G401.6 (cell line): Measurements from ENCODE around the gene KIF4B.
A peak's percentile ranks its signal among the peaks of the same experiment; 100 is the strongest.
"Not testable (repeated sequence)": the region's sequence is repeated elsewhere in the genome, so short reads cannot be mapped to it uniquely, and the experiment has no call there.

Source experiments
- FAIRE-seq: peaks from 2 replicates; lab custom pipeline; 2012; peaks lifted over from hg19 to GRCh38; lab: Jason Lieb, UNC

Gene KIF4B

DNA sequence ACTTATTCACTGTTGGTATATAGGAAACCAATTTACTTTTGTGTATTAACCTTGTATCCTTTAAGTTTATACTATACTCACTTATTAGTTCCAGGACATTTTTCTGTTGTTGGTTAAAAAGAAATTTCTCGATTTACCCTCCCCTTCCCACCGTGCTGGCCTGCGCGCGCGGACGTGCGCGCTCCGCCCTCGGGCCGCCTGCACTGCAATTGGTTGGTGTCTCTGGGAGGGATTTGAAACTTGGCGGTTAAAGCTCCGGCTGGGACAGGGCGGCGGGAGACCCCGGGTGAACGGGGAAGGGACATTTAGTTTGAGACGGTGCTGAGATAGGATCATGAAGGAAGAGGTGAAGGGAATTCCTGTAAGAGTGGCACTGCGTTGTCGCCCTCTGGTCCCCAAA, at the start of gene KIF4B:
Gene KIF4B (plus strand): TSS at position 230 of the 400 bp plus-strand sequence. CDS start 105 bp downstream, at position 335.
- no peak for FAIRE-seq

GRCh38 chr5:154966081-154966841, 47.3 kb upstream of the KIF4B start:
- FAIRE-seq = no peak

DNA sequence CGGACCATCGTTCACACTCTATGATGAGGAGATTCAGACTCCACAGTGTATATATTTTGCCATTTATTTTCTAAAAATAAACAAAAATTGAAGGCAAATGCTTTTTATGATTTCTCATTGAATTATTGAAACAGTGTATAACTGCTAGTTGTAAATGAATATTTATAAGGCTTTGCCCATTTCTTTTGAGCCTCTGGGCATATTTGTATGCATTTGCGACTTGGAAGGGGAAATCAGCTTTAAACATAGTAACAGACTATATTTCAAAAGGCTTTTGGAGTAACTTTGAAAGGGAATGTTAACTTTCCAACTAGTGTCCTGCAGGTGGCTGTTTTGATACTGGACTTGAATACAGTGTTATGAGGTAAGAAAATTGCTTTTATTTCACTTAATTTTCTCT, 46.7 kb upstream of the KIF4B start:
- FAIRE-seq = no peak

DNA sequence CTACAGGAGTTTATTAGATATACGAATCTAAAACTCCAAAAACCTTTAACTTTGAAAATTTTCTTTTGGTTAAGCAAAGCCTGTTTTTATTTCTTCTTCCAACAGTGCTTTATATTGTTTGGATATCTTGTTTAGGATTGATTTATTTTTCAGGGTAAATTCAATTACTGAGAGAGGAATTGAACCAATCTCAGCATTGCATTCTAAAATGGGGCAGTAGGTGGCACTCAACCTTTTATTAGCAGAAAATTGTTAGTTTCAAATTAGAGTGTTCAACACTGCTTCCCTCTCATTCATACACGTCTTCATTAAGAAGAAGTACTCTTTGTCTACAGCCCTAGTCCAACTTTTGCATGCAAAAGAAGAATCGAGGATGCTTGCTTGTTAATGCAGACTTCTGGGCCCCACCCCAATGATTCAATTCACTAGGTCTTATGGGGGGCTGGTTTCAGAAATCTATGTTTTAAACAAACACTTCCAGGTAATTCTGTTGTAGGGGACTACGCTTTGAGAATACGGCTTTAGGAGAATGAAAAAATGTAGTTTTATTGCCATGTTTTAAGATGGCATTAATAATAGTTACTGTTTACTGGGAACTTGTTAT, 46.0 kb upstream of the KIF4B start:
- FAIRE-seq = peak; percentile 79

DNA sequence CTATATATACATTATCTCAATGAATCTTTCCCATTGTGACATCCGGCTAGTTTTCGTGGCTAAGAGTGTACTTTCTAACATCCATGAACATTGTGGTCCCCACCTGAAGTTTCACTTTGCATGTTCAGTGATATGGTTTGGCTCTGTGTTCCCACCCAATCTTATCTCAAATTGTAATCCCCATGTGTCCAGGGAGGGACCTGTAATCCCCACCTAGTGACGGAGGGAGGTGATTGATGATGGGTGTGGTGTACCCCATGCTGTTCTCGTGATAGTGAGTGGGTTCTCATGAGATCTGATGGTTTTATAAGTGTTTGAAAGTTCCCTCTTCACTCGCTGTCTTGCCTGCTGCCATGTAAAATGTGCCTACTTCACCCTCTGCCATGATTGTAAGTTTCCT, 44.6 kb upstream of the KIF4B start:
- FAIRE-seq = no peak

DNA sequence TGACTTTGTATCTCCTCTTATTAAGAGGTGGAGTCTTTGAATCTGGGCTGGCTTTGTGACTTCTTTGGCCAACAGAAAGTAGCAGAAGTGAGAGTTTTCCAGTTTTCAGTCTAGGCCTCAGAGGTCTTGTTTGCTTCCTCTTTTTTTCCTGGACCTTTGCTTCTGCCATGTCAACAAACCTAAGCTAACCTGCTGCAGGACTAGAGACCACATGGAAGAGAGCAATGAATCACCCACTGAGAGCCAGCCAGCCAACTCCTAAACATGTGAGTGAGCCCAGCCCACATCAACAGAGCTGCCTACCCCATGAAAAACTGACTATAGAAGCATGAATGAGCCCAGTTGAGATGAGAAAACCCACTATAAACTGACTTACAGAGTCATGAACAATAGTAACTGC, 42.8 kb upstream of the KIF4B start:
- FAIRE-seq = no peak

- no peak for FAIRE-seq
Measured at GRCh38 chr5:154971501-154971900, 42.1 kb upstream of the KIF4B start.

DNA sequence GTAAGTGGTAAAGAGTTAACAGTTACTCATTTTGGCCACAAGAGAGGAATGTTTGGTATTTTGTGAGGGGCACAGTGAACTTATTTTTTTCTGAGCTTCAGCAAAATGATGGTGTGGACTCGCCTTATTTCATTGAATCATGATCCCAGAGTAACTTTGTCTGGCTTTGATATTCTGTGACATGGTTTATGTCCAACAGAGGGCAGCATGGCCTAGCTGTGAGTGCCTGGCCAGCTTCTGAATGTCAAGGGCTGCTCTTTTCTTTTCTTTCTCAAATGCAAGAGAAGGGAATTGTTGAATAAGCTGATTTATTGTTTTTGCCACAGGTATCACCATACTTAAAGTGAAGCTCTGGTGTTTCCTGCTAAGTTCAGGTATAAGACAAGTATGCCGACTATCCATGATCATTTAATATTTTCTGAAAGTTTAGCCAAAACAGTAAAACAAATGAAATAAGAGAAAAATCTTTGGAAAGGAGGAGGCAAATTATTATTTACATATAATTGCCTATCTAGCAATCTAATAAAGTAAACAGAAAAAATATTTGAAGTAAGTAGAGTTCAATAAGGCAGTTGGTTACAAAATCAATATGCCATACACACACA, 41.0 kb upstream of the KIF4B start:
- no peak for FAIRE-seq

GRCh38 chr5:154976082-154976481, 37.5 kb upstream of the KIF4B start:
- FAIRE-seq = not testable (repeated sequence)

DNA sequence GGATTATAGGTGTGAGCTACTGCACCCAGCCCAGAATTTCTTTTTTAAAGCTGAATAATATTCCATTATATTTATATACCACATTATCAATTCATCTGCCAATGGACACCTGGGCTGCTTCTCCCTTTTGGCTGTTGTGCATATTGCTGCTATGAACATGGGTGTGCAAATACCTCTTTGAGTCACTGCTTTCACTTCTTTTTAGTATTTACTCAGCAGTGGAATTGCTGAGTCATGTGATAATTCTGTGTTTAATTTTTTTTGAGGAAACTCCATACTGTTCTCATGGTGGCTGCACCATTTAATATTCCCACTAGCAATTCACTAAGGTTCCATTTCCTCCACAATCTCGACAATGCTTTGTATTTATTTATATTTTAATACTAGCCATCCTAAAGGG, 36.1 kb upstream of the KIF4B start:
- no peak for FAIRE-seq

GRCh38 chr5:154978294-154978693, 35.3 kb upstream of the KIF4B start:
- FAIRE-seq = not testable (repeated sequence)

GRCh38 chr5:154984946-154985516, 28.5 kb upstream of the KIF4B start:
- FAIRE-seq = no peak

GRCh38 chr5:154986151-154986550, 27.4 kb upstream of the KIF4B start:
- FAIRE-seq = no peak

- no peak for FAIRE-seq
Measured at GRCh38 chr5:154989626-154990025, 23.9 kb upstream of the KIF4B start.

- no peak for FAIRE-seq
Measured at GRCh38 chr5:154993461-154993860, 20.1 kb upstream of the KIF4B start.

DNA sequence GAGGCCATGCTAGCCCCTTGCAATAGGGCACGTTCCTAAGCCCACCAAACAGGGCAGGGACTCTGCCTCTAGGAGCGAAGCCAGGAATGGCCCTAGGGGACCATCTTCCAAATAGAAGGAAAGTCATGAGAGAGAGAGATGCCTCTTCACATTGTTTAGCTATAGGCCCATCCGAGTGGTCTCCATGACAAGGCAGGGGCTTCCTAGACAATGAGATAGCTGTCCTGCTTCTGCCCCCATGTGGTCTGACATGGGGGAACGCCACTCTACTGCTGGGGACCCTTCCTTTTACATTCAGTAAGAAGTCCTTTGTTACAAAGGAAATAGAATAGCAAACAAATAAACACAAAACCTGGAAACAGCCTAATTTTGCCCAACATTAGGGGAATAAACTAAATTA, 17.9 kb upstream of the KIF4B start:
- FAIRE-seq = no peak

GRCh38 chr5:154997746-154998145, 15.8 kb upstream of the KIF4B start:
- no peak for FAIRE-seq

DNA sequence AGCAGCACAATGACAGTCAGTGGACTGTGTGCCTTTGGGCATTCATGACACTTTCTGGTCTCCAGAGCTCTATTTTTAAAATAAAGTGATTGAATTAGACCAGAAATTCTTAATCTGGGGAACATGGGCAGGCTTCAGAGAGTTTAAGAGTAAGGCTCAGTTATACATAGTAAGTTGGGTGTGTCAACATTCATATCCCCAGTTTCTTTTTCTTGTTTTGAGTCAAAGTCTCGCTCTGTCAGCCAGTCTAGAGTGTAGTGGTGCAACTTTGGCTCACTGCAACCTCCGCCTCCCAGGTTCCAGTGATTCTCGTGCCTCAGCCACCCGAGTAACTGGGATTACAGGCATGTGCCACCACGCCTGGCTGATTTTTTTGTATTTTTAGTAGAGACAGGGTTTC, 13.7 kb upstream of the KIF4B start:
- no peak for FAIRE-seq

GRCh38 chr5:155001523-155001922, 12.0 kb upstream of the KIF4B start:
- FAIRE-seq = no peak

GRCh38 chr5:155002722-155003121, 10.8 kb upstream of the KIF4B start:
- FAIRE-seq = not testable (repeated sequence)

DNA sequence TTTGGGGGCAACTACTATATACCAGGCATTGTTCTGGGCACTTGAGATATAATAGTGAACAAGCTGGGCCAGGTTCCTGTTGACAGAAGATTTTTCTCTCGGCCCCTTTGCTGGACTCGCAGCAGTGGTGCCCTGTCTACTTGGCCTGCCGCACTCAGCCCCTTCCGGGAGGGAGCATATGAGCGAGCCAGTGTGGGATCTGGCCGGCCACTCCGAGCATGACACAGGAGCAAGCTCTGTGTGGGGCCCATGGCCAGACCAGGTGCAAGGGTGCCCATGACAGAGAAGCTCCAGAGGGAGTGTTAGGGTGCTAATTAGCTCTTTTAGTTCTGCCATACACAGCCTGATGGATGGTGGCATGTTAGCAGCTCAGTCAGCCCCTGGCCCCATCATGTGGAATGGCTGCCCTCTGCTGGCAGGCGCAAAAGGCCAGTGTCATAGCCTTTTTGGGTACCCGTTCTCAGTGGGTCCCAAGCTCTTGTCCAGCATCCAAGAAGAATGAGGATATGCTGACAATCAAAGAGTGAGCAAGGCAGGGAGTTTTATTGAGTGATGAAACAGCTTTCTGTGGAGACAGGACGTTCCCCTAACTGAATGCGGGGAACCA, 9.3 kb upstream of the KIF4B start:
- FAIRE-seq = no peak

DNA sequence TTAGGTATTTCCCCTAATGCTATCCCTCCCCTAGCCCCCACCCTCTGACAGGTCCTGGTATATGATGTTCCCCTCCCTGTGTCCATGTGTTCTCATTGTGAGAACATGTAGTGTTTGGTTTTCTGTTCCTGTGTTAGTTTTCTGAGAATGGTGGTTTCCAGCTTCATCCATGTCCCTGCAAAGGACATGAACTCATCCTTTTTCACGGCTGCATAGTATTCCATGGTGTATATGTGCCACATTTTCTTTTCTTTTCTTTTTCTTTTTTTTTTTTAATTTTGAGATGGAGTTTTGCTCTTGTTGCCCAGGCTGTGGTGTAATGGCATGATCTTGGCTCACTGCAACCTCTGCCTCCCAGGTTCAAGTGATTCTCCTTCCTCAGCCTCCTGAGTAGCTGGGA, 7.3 kb upstream of the KIF4B start:
- FAIRE-seq = not testable (repeated sequence)

DNA sequence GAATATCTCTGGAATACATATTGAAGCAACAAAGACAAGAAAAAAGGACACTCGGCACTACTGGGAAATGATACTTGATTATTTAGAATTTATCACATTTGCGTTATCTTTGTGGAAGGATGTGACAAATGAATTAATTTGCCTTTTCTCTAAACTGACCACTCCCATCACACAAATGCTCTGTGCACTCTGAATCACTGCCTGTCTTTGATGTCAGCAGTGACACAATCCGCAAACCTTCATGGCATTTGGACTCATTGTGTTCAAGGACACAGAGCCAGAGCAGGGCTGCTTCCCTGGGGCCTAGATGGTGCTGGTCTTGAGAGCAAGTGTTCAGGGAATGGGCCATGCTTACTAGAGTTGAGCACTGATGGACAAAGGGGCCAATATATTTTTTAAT, 4.9 kb upstream of the KIF4B start:
- FAIRE-seq = no peak
